A549 (cell line): ENCODE data around the gene EHD3.

ENCODE experiments used
- CHD2 ChIP-seq: fragments of 150-350 bp; IDR thresholded peaks from 2 replicates; pipeline ENCODE4 v1.6.1; 2014; ENCODE audit warnings: low read length; ENCODE audit not compliant: partially characterized antibody
- CHD4 ChIP-seq: fragments of 200-600 bp; sonication (generic); IDR thresholded peaks from 2 replicates; pipeline ENCODE4 v1.6.1; 2016; ENCODE audit warnings: antibody characterized with exemption, mild to moderate bottlenecking, borderline replicate concordance
- CTCF ChIP-seq: fragments of >200 bp; sonication (Bioruptor Twin); formaldehyde crosslinking; IDR thresholded peaks from 3 replicates; pipeline ENCODE4 v1.5.1; 2016
- EHMT2 ChIP-seq: fragments of 200-600 bp; sonication (generic); IDR thresholded peaks from 2 replicates; pipeline ENCODE4 v1.6.1; 2016; ENCODE audit warnings: antibody characterized with exemption, low read depth, mild to moderate bottlenecking, moderate library complexity
- POLR2A ChIP-seq: IDR thresholded peaks from 2 replicates; pipeline ENCODE4 v1.6.1; 2012; ENCODE audit warnings: mild to moderate bottlenecking, low read length
- RAD21 ChIP-seq, 2 experiments: fragments of >200 bp in 1 of 2; sonication (Bioruptor Twin) in 1 of 2; formaldehyde crosslinking in 1 of 2; IDR thresholded peaks in 1 of 2; conservative IDR thresholded peaks in 1 of 2; 2 replicates in 1 of 2; 3 replicates in 1 of 2; pipeline ENCODE4 v1.6.1; 2012 to 2018; ENCODE audit warnings: inconsistent platforms in 1 of 2
- ZC3H11A ChIP-seq: fragments of 450-650 bp; IDR thresholded peaks from 2 replicates; pipeline ENCODE4 v1.6.1; 2014; ENCODE audit warnings: antibody characterized with exemption, mild to moderate bottlenecking

- TF ChIP-seq EHMT2 (no peak), CHD2 (no peak), CTCF (no peak), RAD21 (conservative IDR thresholded peaks at IDR 0.05 in 1 of 2, IDR thresholded peaks at IDR 0.05 in 1 of 2) (no peak), ZC3H11A (no peak), CHD4 (no peak), POLR2A (no peak)
Measured at GRCh38 chr2:31239593-31240177, 5.7 kb downstream of the EHD3 start.
